Osteocyte (in vitro differentiated cells): ENCODE results near the gene FRY. TPM values are rescaled to one million over a fixed set of nuclear protein-coding genes. Genes with fewer than 3 reads are reported as not detected.

ENCODE experiments used
- DNase-seq: peaks from one replicate; pipeline ENCODE4 v3.0.0; 2021; ENCODE audit warnings: mixed read lengths; ENCODE audit not compliant: unreplicated experiment; ENCODE audit errors: extremely low spot score
- H3K27ac Mint-ChIP-seq: one replicate; pipeline ENCODE4 v1.8.0; 2021; ENCODE audit warnings: mild to moderate bottlenecking, mixed read lengths; ENCODE audit not compliant: unreplicated experiment
- H3K27me3 Mint-ChIP-seq: one replicate; pipeline ENCODE4 v1.8.0; 2021; ENCODE audit warnings: mixed read lengths; ENCODE audit not compliant: unreplicated experiment
- H3K36me3 Mint-ChIP-seq: one replicate; pipeline ENCODE4 v1.8.0; 2021; ENCODE audit warnings: mixed read lengths; ENCODE audit not compliant: unreplicated experiment
- H3K4me1 Mint-ChIP-seq: one replicate; pipeline ENCODE4 v1.8.0; 2021; ENCODE audit warnings: mixed read lengths; ENCODE audit not compliant: unreplicated experiment
- H3K4me3 Mint-ChIP-seq: one replicate; pipeline ENCODE4 v1.8.0; 2021; ENCODE audit warnings: mild to moderate bottlenecking, moderate library complexity, mixed read lengths; ENCODE audit not compliant: unreplicated experiment
- H3K9me3 Mint-ChIP-seq: one replicate; pipeline ENCODE4 v1.8.0; 2021; ENCODE audit warnings: mixed read lengths; ENCODE audit not compliant: unreplicated experiment
- CTCF ChIP-seq: fragments of 200-600 bp; sonication (generic); IDR thresholded peaks from 2 replicates; pipeline ENCODE4 v1.5.0; 2021; ENCODE audit warnings: antibody characterized with exemption, mild to moderate bottlenecking, moderate library complexity
- total RNA-seq: library from RNA; stranded (reverse); gene quantifications from 2 replicates; pipeline ENCODE4 v1.2.1, GENCODE V29; 2021

The FRY gene
- total RNA-seq, 1 donor from 2014 or later, result 2.0 TPM

DNA sequence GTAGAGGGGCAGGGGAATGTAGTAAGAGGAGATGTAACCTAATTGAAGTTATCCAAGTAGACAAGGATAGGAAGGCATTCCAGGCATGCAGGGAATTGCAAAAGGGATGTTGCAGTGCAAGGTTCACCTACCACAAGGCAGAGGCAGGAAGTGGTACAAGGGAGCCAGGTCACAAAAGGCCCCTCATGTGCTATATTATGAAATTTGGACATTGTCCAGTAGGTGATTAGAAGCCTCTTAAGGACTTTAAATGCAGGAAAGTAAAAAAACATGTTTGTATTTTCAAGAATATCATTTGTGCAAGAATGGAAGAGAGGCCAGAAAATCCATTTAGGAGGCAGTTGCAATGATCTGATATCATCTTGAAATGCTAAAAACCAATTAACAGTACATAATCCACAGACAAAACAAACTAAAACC lies 111.4 kb downstream of the FRY start:
- Mint-ChIP-seq H3K27me3 (peaks cover 5% of the 10 kb centered on the region), H3K9me3 (no peaks in the 10 kb centered on the region), H3K4me3 (no peak overlapping the region), H3K4me1 (peaks cover 5% of the 10 kb centered on the region), H3K27ac (peak overlapping the region; percentile 36), H3K36me3 (no peaks in the 10 kb centered on the region)
- TF ChIP-seq CTCF, result no peak
- no peak for DNase-seq

- Mint-ChIP-seq H3K4me1 (peaks cover 5% of the 10 kb centered on the region), H3K27me3 (peaks cover 5% of the 10 kb centered on the region), H3K27ac (no peak overlapping the region), H3K36me3 (no peaks in the 10 kb centered on the region), H3K9me3 (no peaks in the 10 kb centered on the region), H3K4me3 (no peak overlapping the region)
- no peak for TF ChIP-seq CTCF
- DNase-seq, result no peak
These were observed 115.6 kb downstream of the FRY start for GRCh38 chr13:32147193-32147592.

DNA sequence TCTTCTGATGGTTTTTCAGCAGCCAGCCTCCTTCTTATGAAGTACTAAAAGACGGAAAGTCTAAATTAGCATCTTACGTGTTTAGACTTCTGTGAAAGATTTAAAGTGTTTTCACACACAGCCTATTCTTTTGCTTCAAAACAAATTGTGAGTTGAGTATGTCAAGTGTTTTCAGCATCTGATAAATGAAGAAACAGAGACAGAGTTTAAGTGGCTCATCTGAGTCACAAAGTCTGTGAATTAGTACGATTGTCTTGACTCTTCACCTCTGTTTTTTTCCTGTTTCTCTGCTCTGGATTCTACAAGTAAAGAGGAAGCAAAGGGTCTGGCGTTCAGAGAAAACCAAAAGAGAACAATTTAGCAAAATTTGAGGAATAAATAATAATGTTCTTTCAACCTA lies 116.4 kb downstream of the FRY start:
- H3K9me3 Mint-ChIP-seq, result peaks cover 6% of the 10 kb centered on the region
- peaks cover 6% of the 10 kb centered on the region for H3K4me1 Mint-ChIP-seq
- H3K27ac Mint-ChIP-seq, result no peak overlapping the region
- H3K27me3 Mint-ChIP-seq, result peaks cover 5% of the 10 kb centered on the region
- TF ChIP-seq CTCF, result no peak
- DNase-seq, result no peak
- H3K36me3 Mint-ChIP-seq, result no peaks in the 10 kb centered on the region
- no peak overlapping the region for H3K4me3 Mint-ChIP-seq

- Mint-ChIP-seq H3K27me3 (peaks cover under 1% of the 10 kb centered on the region), H3K4me1 (peaks cover 10% of the 10 kb centered on the region), H3K36me3 (no peaks in the 10 kb centered on the region), H3K4me3 (no peak overlapping the region), H3K9me3 (peaks cover 7% of the 10 kb centered on the region), H3K27ac (no peak overlapping the region)
- DNase-seq, result no peak
- TF ChIP-seq CTCF, result no peak
These were observed 118.7 kb downstream of the FRY start for GRCh38 chr13:32150239-32150638.

DNA sequence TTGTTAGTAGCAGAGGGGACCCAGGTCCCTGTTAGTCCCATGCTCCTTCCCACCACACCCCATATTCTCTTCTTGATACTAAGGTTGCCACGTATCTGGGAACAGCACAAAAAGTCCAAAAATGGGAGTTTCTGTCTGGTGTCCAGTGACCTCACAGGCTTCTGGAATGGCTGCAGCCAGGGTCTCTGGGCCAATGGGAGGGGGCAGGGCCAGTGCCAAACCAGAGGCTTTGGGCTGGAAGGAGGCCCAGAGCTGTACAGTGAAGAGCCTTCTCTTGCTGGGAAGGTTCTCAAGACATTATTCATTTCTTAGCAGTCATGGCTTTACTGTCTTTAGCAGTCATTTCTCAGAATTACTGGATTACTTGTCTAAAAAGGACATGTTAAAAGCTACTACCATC lies 119.2 kb downstream of the FRY start:
- H3K9me3 Mint-ChIP-seq, result peaks cover 7% of the 10 kb centered on the region
- no peaks in the 10 kb centered on the region for H3K27me3 Mint-ChIP-seq
- DNase-seq, result no peak
- peaks cover 10% of the 10 kb centered on the region for H3K4me1 Mint-ChIP-seq
- no peaks in the 10 kb centered on the region for H3K36me3 Mint-ChIP-seq
- H3K27ac Mint-ChIP-seq, result no peak overlapping the region
- no peak for TF ChIP-seq CTCF
- H3K4me3 Mint-ChIP-seq, result no peak overlapping the region
